A673 (cell line): ENCODE measurements around the gene COLEC12. TPM values are rescaled to one million over a fixed set of nuclear protein-coding genes. Genes with fewer than 3 reads are reported as not detected.

Source experiments
- BruUV-seq: library from RNA; stranded (reverse); fragments of 400-500 nt; replicated peaks from 2 replicates; lab custom pipeline; 2021; lab: Mats Ljungman, UMichigan
- CTCF ChIA-PET: fragments of 300-600 bp; sonication (Branson Sonifier 250); formaldehyde crosslinking; loops from one replicate; lab custom pipeline; 2022; ENCODE audit warnings: antibody characterized with exemption; lab: Charles Lee
- POLR2A ChIA-PET: fragments of 300-600 bp; sonication (Branson Sonifier 250); formaldehyde crosslinking; loops from one replicate; lab custom pipeline; 2022; ENCODE audit warnings: antibody characterized with exemption; ENCODE audit not compliant: low non-redundant PET; lab: Charles Lee
- DNase-seq: peaks from one replicate; pipeline ENCODE4 v3.0.0-alpha.2; 2015; ENCODE audit warnings: low spot score
- H3K27ac ChIP-seq: fragments of 200-600 bp; sonication (generic); 2 replicates; pipeline ENCODE4 v1.5.1; 2016; ENCODE audit warnings: mixed run types, low read depth, mild to moderate bottlenecking, mixed read lengths, antibody characterized with exemption, low read length; ENCODE audit not compliant: poor library complexity, severe bottlenecking
- H3K27me3 ChIP-seq: fragments of 200-600 bp; sonication (generic); replicated peaks from 2 replicates; pipeline ENCODE4 v1.6.1; 2017; ENCODE audit warnings: mixed run types, low read depth, mild to moderate bottlenecking, mixed read lengths, antibody characterized with exemption, low read length; ENCODE audit not compliant: insufficient read depth, poor library complexity
- H3K36me3 ChIP-seq: fragments of 200-600 bp; sonication (generic); 2 replicates; pipeline ENCODE4 v1.6.1; 2016; ENCODE audit warnings: mixed run types, mild to moderate bottlenecking, mixed read lengths, antibody characterized with exemption, low read length; ENCODE audit not compliant: insufficient read depth, poor library complexity, severe bottlenecking
- H3K4me1 ChIP-seq: fragments of 200-600 bp; sonication (generic); 2 replicates; pipeline ENCODE4 v1.6.1; 2017; ENCODE audit warnings: mixed run types, mild to moderate bottlenecking, mixed read lengths, antibody characterized with exemption, low read length; ENCODE audit not compliant: insufficient read depth, poor library complexity, severe bottlenecking
- H3K4me3 ChIP-seq: fragments of 200-600 bp; sonication (generic); 2 replicates; pipeline ENCODE4 v1.5.1; 2016; ENCODE audit warnings: low read depth, mixed run types, mild to moderate bottlenecking, mixed read lengths, low read length; ENCODE audit not compliant: poor library complexity, severe bottlenecking
- H3K9me3 ChIP-seq: fragments of 200-600 bp; sonication (generic); 2 replicates; pipeline ENCODE4 v1.6.1; 2016; ENCODE audit warnings: mixed run types, low read depth, mild to moderate bottlenecking, mixed read lengths, antibody characterized with exemption, low read length; ENCODE audit not compliant: poor library complexity, severe bottlenecking
- EZH2 ChIP-seq: fragments of 200-600 bp; sonication (generic); IDR thresholded peaks from 2 replicates; pipeline ENCODE4 v1.6.1; 2017; ENCODE audit warnings: borderline replicate concordance, low read depth, mild to moderate bottlenecking, mixed read lengths, antibody characterized with exemption, low read length; ENCODE audit not compliant: poor library complexity, severe bottlenecking
- intact Hi-C: fragments of 100-400 bp; cut with micrococcal nuclease; formaldehyde crosslinking; loops from one replicate; pipeline ENCODE4 v1.10.0; 2022; ENCODE audit not compliant: unreplicated experiment
- total RNA-seq: library from RNA; stranded (reverse); gene quantifications from 2 replicates; pipeline ENCODE4 v1.2.3, GENCODE V29; 2021
- TF ChIP-seq, protein P1 (sequence below): fragments of 300-800, 200-600 bp; sonication (generic); conservative IDR thresholded peaks from 2 replicates; pipeline ENCODE4 v1.5.1; 2017; ENCODE audit warnings: low read depth, mild to moderate bottlenecking, antibody characterized with exemption, low read length, moderate library complexity, mixed read lengths

COLEC12 gene
- total RNA-seq, 1 experiment from 2014 or later, result 0.86 TPM

DNA sequence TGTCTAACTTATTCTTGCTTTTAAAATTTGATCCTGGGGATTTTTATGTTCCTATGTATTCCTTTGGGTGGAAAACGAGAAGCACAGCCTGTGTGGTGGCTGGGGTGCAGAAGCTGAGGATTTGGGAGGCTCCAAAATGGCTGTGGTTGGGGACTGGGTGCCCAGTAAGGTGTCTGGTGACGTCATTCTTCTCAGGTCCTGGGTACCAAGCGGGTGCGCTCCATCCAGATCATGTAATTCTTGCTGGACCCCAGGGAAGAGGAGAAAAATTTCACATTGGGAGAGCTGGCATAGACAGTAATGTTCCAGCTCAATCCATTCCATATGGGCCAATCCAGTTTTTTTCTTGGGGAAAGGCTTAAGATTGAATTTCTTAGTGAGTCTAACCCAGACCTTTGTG, 171.6 kb downstream of the COLEC12 start:
- H3K27ac ChIP-seq, result no peak overlapping the region
- no peak for DNase-seq
- no peaks in the 10 kb centered on the region for H3K27me3 ChIP-seq
- ChIA-PET POLR2A (no interaction called here), CTCF (no interaction called here)
- H3K4me3 ChIP-seq, result no peak overlapping the region
- BruUV-seq, result no TSS peak
- H3K9me3 ChIP-seq, result no peaks in the 10 kb centered on the region
- H3K4me1 ChIP-seq, result no peaks in the 10 kb centered on the region
- TF ChIP-seq, protein P1, sequence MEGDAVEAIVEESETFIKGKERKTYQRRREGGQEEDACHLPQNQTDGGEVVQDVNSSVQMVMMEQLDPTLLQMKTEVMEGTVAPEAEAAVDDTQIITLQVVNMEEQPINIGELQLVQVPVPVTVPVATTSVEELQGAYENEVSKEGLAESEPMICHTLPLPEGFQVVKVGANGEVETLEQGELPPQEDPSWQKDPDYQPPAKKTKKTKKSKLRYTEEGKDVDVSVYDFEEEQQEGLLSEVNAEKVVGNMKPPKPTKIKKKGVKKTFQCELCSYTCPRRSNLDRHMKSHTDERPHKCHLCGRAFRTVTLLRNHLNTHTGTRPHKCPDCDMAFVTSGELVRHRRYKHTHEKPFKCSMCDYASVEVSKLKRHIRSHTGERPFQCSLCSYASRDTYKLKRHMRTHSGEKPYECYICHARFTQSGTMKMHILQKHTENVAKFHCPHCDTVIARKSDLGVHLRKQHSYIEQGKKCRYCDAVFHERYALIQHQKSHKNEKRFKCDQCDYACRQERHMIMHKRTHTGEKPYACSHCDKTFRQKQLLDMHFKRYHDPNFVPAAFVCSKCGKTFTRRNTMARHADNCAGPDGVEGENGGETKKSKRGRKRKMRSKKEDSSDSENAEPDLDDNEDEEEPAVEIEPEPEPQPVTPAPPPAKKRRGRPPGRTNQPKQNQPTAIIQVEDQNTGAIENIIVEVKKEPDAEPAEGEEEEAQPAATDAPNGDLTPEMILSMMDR, result no peak
- TF ChIP-seq EZH2, result no peak
- intact Hi-C loops, result no loop called here
- no peaks in the 10 kb centered on the region for H3K36me3 ChIP-seq

DNA sequence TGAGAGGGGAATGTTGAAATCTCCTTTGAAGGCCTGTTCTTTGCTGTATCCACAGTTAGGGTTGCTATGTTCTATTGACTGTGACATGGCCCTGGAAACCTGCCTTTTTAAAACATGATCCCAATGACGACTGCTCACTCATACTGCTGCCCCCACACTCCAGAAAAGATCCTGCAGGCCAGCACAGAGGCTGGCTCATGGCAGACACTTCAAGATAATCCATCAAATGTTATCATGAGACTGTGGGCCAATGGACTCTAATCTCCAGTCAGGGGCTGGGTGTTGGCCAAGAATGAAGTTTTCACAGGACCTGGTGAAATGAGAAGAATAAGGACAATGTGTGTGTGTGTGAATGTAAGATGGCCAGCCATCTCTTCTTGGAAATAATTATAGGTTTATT, 173.7 kb downstream of the COLEC12 start:
- BruUV-seq, result no TSS peak
- TF ChIP-seq EZH2, result no peak
- TF ChIP-seq, protein P1, result no peak
- H3K9me3 ChIP-seq, result no peaks in the 10 kb centered on the region
- POLR2A ChIA-PET, result no interaction called here
- H3K27me3 ChIP-seq, result no peaks in the 10 kb centered on the region
- no peak overlapping the region for H3K4me3 ChIP-seq
- H3K4me1 ChIP-seq, result no peaks in the 10 kb centered on the region
- no peak overlapping the region for H3K27ac ChIP-seq
- CTCF ChIA-PET, result no interaction called here
- H3K36me3 ChIP-seq, result no peaks in the 10 kb centered on the region
- DNase-seq, result no peak
- intact Hi-C loops, result no loop called here

DNA sequence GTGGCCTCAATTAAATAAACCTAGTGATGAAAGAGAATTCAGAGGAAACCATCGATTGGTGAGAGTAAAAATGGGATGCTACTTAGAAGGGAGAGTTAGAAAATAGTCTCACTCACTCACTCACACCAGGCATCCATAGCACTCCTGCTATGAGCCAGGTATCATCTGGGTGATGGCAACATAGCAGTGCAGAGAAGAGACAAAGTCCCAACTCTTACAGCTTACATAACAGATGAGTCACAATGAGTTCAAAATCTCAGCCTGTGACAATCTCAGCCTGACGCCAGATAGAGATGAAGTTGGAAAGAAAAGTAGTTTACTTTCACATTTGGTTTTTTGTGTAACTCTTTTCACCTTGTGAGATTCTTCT, 177.3 kb downstream of the COLEC12 start:
- H3K36me3 ChIP-seq, result no peaks in the 10 kb centered on the region
- no peak overlapping the region for H3K4me3 ChIP-seq
- BruUV-seq, result no TSS peak
- CTCF ChIA-PET, result no interaction called here
- no peaks in the 10 kb centered on the region for H3K9me3 ChIP-seq
- H3K27ac ChIP-seq, result no peak overlapping the region
- intact Hi-C loops, result no loop called here
- H3K4me1 ChIP-seq, result no peaks in the 10 kb centered on the region
- H3K27me3 ChIP-seq, result no peaks in the 10 kb centered on the region
- POLR2A ChIA-PET, result no interaction called here
- DNase-seq, result no peak
- TF ChIP-seq, protein P1, result no peak
- TF ChIP-seq EZH2, result no peak
